Lung (tissue), 12 donors: ENCODE data around the gene LYZL1. TPM values are rescaled to one million over a fixed set of nuclear protein-coding genes. Genes with fewer than 3 reads are reported as not detected.

Experiments used
- ATAC-seq: fragments of 200-7000 bp; cut with Tn5 transposase; one replicate; pipeline ENCODE4 v1.9.1; 2020; ENCODE audit warnings: moderate number of reproducible peaks; ENCODE audit not compliant: insufficient read depth, low FRiP score
- DNase-seq, 3 donors: peaks; one replicate each; pipeline ENCODE4 v3.0.0-alpha.2; 2013 to 2017
- H3K27ac ChIP-seq, 2 donors: one replicate each; pipeline ENCODE4 v1.5.1; 2013; ENCODE audit warnings: mild to moderate bottlenecking in 2 of 2, moderate library complexity in 2 of 2, control low read depth in 1 of 2, inconsistent platforms in 1 of 2, low read depth in 1 of 2, low read length in 1 of 2
- H3K27me3 ChIP-seq, 3 donors: one replicate each; pipeline ENCODE4 v1.5.1; 2013; ENCODE audit warnings: low read length in 2 of 3; ENCODE audit not compliant: control insufficient read depth in 3 of 3, insufficient read depth in 3 of 3
- H3K36me3 ChIP-seq, 4 donors: one replicate each; pipeline ENCODE4 v1.5.1; 2013; ENCODE audit warnings: low read length in 4 of 4, mild to moderate bottlenecking in 1 of 4, moderate library complexity in 1 of 4; ENCODE audit not compliant: control insufficient read depth in 4 of 4, insufficient read depth in 4 of 4
- H3K4me1 ChIP-seq, 5 donors: one replicate each; pipeline ENCODE4 v1.5.1; 2013; ENCODE audit warnings: low read length in 5 of 5, mild to moderate bottlenecking in 2 of 5, moderate library complexity in 1 of 5; ENCODE audit not compliant: control insufficient read depth in 5 of 5, insufficient read depth in 5 of 5
- H3K4me3 ChIP-seq: one replicate; pipeline ENCODE4 v1.5.1; 2013; ENCODE audit warnings: mild to moderate bottlenecking, control low read depth, moderate library complexity
- H3K9ac ChIP-seq, 2 donors: one replicate each; pipeline ENCODE4 v1.5.1; 2013; ENCODE audit warnings: low read length in 2 of 2, control low read depth in 1 of 2; ENCODE audit not compliant: insufficient read depth in 1 of 2
- H3K9me3 ChIP-seq, 4 donors: one replicate each; pipeline ENCODE4 v1.5.1; 2013; ENCODE audit warnings: low read length in 3 of 4, mild to moderate bottlenecking in 1 of 4, moderate library complexity in 1 of 4; ENCODE audit not compliant: control insufficient read depth in 4 of 4, insufficient read depth in 3 of 4
- WGBS, 2 donors: extraction: QIAGEN DNeasy Blood & Tissue Kit; methylation state at CpG; one replicate each; pipeline ENCODE4 v1.1.7; 2013; 5-methylcytosine and 5-hydroxymethylcytosine counted together
- polyA plus RNA-seq, 2 donors: library from polyadenylated mRNA; stranded (reverse); fragments of 200-250 nt; gene quantifications; one replicate each; pipeline ENCODE4 v1.2.1, GENCODE V29; 2013
- total RNA-seq, 2 donors: library from RNA; depleted of rRNA in 1 of 2; stranded (reverse); fragments of >200 nt in 1 of 2; gene quantifications; one replicate each; pipeline ENCODE4 v1.2.1, GENCODE V29; 2014 to 2021
- TF ChIP-seq, protein P1 (sequence below): IDR thresholded peaks from 2 replicates; pipeline ENCODE4 v1.5.1; 2012; ENCODE audit warnings: mild to moderate bottlenecking; ENCODE audit errors: control extremely low read depth, extremely low read depth
- donor health status: control.
- donor health status: control.
- donor health status: Bipolar disorder and iron deficiency.
- donor health status: healthy.
- donor health status: DM: yes; HTN: yes; CAD: no.

Gene LYZL1
- total and polyA plus RNA-seq, 4 donors, result not detected

DNA sequence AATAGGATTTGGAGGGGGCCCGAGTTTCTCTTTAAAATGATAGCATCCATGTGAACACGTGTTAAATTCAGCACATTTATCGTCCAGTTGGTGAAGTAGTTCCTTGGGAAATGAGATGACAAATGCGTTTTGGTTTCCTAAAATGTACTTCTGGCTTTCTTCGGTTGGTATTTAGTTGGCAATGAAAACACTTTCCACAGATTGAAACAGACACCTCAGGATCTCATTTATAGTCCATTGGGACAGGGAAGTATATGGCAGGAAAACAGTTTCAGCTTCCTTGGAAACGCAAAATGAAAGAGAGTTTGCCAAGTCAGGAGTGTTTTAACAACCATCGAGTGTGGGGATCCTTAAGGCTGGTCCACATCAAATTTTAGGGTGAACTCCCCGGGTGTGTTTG, 19.4 kb upstream of the LYZL1 start:
- H3K9me3 ChIP-seq, result peaks cover 0 to 2% (median 0%) of the 10 kb centered on the region in 4 donors
- H3K36me3 ChIP-seq, result no peaks in the 10 kb centered on the region
- 82 to 90% methylated on average over 8 of the region's 8 CpGs for WGBS, 2 donors
- TF ChIP-seq, protein P1, sequence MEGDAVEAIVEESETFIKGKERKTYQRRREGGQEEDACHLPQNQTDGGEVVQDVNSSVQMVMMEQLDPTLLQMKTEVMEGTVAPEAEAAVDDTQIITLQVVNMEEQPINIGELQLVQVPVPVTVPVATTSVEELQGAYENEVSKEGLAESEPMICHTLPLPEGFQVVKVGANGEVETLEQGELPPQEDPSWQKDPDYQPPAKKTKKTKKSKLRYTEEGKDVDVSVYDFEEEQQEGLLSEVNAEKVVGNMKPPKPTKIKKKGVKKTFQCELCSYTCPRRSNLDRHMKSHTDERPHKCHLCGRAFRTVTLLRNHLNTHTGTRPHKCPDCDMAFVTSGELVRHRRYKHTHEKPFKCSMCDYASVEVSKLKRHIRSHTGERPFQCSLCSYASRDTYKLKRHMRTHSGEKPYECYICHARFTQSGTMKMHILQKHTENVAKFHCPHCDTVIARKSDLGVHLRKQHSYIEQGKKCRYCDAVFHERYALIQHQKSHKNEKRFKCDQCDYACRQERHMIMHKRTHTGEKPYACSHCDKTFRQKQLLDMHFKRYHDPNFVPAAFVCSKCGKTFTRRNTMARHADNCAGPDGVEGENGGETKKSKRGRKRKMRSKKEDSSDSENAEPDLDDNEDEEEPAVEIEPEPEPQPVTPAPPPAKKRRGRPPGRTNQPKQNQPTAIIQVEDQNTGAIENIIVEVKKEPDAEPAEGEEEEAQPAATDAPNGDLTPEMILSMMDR, result no peak
- H3K27ac ChIP-seq, result no peak overlapping the region
- no peak for DNase-seq
- no peak overlapping the region for H3K4me3 ChIP-seq
- H3K9ac ChIP-seq, result no peak overlapping the region
- H3K4me1 ChIP-seq, result no peaks in the 10 kb centered on the region
- no peaks in the 10 kb centered on the region for H3K27me3 ChIP-seq
- no peak for ATAC-seq

DNA sequence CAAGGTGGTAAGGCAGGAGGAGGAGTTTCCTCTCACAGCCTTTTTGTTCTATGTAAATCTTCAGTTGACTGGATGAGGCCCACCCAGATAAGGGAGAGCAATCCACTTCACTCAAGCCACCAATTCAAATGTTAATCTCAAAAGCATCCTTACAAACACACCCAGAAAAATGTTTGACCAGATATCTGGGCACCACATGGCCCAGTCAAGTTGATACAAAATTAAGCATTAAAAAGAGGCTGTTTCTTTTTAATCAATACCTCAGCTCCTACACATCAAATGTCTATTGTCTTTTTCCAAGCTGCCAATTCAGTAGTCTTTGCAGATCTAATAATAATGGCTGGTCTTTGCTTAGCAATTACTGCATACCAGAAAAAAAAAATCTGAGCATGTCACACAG, 18.0 kb upstream of the LYZL1 start:
- no peak overlapping the region for H3K4me3 ChIP-seq
- H3K27me3 ChIP-seq, result no peaks in the 10 kb centered on the region
- no peaks in the 10 kb centered on the region for H3K36me3 ChIP-seq
- DNase-seq (no peak), ATAC-seq (no peak)
- H3K4me1 ChIP-seq, result no peaks in the 10 kb centered on the region
- no peak overlapping the region for H3K9ac ChIP-seq
- TF ChIP-seq, protein P1, result no peak
- H3K9me3 ChIP-seq, result peaks cover 0 to 2% (median 0%) of the 10 kb centered on the region in 4 donors
- H3K27ac ChIP-seq, result no peak overlapping the region

DNA sequence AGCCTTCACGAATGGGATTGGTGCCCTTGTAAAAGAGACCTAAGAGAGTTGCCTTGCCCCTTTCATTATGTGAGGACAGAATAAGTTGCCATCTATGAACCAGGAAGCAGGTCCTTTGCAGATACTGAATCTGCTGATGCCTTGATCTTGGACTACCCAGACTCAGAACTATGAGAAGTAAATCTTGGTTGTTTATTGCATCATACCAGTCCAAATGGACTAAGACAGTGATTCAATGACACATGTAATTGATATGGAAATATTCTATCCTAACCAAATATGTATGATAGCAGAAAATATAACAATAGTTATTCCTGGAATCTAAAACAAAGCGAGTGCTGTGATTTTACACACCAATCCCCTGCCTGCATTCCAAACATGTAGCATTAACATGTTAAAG, 17.0 kb upstream of the LYZL1 start:
- Histone ChIP-seq H3K4me3 (no peak overlapping the region), H3K9ac (no peak overlapping the region), H3K36me3 (no peaks in the 10 kb centered on the region), H3K27ac (no peak overlapping the region), H3K27me3 (no peaks in the 10 kb centered on the region), H3K4me1 (no peaks in the 10 kb centered on the region), H3K9me3 (peaks cover 0 to 2% (median 0%) of the 10 kb centered on the region in 4 donors)
- ATAC-seq, result no peak
- DNase-seq, result no peak
- TF ChIP-seq, protein P1, result no peak
- WGBS, 2 donors, result 68 to 71% methylated on average over 2 of the region's 2 CpGs

DNA sequence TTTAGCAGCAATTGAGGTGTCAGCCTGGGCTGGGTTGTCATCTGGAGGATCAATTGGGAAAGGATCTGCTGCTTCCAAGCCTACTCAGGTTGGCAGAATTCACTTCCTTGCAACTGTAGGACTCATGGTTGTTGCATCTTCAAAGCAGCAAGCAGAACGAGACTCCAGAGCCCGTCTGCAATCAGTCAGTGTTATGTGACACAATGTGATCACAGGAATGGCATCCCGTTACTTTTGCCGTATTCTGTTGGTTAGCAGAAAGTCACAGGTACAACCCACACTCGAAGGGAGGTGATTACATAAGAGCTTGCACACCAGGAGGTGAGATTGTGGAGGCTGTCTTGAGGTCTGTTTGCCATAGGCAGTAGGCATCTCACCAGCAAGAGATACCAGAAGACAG, 15.4 kb upstream of the LYZL1 start:
- H3K4me3 ChIP-seq, result no peak overlapping the region
- H3K9me3 ChIP-seq, result peaks cover 0 to 2% (median 0%) of the 10 kb centered on the region in 4 donors
- H3K27ac ChIP-seq, result no peak overlapping the region
- H3K36me3 ChIP-seq, result no peaks in the 10 kb centered on the region
- H3K9ac ChIP-seq, result no peak overlapping the region
- H3K27me3 ChIP-seq, result no peaks in the 10 kb centered on the region
- 44 to 61% methylated on average over 5 of the region's 5 CpGs for WGBS, 2 donors
- TF ChIP-seq, protein P1, result no peak
- DNase-seq (no peak), ATAC-seq (no peak)
- H3K4me1 ChIP-seq, result peaks cover 0 to 15% (median 0%) of the 10 kb centered on the region in 5 donors
